K562 (cell line): ENCODE measurements around the gene NCOA4. TPM values are rescaled to one million over a fixed set of nuclear protein-coding genes. Genes with fewer than 3 reads are reported as not detected.

Experiments used
- ARID1B ChIP-seq: fragments of 450-650 bp; IDR thresholded peaks from 2 replicates; pipeline ENCODE4 v1.6.1; 2016; ENCODE audit warnings: antibody characterized with exemption, mild to moderate bottlenecking, inconsistent platforms
- BRCA1 ChIP-seq, 2 experiments: fragments of 450-650 bp in 1 of 2; sonication (generic) in 1 of 2; formaldehyde crosslinking in 1 of 2; IDR thresholded peaks; 2 replicates each; pipeline versions ENCODE4 v1.5.0 to v1.6.1; 2017 to 2020; ENCODE audit warnings: mild to moderate bottlenecking in 1 of 2, missing genetic modification reagents in 1 of 2
- CBFA2T3 ChIP-seq: fragments of 450-650 bp; IDR thresholded peaks from 2 replicates; pipeline ENCODE4 v1.6.1; 2017
- CEBPB ChIP-seq: fragments of 450-650 bp; IDR thresholded peaks from 2 replicates; pipeline ENCODE4 v1.6.1; 2016; ENCODE audit warnings: missing genetic modification characterization, missing compliant biosample characterization
- CEBPG ChIP-seq, 3 experiments: fragments of 200-800 bp in 1 of 3; sonication (Bioruptor generic) in 1 of 3; sonication (generic) in 1 of 3; formaldehyde crosslinking in 1 of 3; IDR thresholded peaks in 2 of 3; conservative IDR thresholded peaks in 1 of 3; 2 replicates each; pipeline versions ENCODE4 v1.6.1 to v1.8.0; 2016 to 2022; ENCODE audit warnings: missing compliant biosample characterization in 2 of 3, missing genetic modification characterization in 2 of 3, mild to moderate bottlenecking in 1 of 3, missing genetic modification reagents in 1 of 3
- CXXC5 ChIP-seq: fragments of 250-450 bp; sonication (Bioruptor Pico); IDR thresholded peaks from 2 replicates; pipeline ENCODE4 v1.8.0; 2022; ENCODE audit warnings: inconsistent platforms, mild to moderate bottlenecking, moderate library complexity
- KDM1A ChIP-seq, 2 experiments: fragments of 450-650 bp; IDR thresholded peaks; 2 replicates each; pipeline ENCODE4 v1.6.1; 2016; ENCODE audit warnings: mild to moderate bottlenecking in 2 of 2
- MTA2 ChIP-seq: fragments of 450-650 bp; IDR thresholded peaks from 2 replicates; pipeline ENCODE4 v1.6.1; 2016; ENCODE audit warnings: low read depth
- MYC ChIP-seq, 2 experiments: fragments of 250-450 bp in 1 of 2; sonication (Bioruptor Pico) in 1 of 2; IDR thresholded peaks; 2 replicates each; pipeline versions ENCODE4 v1.5.1 to v1.6.1; 2012 to 2021; ENCODE audit warnings: low read depth in 2 of 2, borderline replicate concordance in 1 of 2, improper control_type of control experiment in 1 of 2, low read length in 1 of 2, mild to moderate bottlenecking in 1 of 2, moderate library complexity in 1 of 2
- NCOR1 ChIP-seq: fragments of 450-650 bp; IDR thresholded peaks from 2 replicates; pipeline ENCODE4 v1.6.1; 2016; ENCODE audit warnings: mild to moderate bottlenecking, moderate library complexity
- RBM34 ChIP-seq: fragments of 200-400 bp; formaldehyde crosslinking; IDR thresholded peaks from 2 replicates; pipeline ENCODE4 v1.6.1; 2018; ENCODE audit warnings: low read length, borderline replicate concordance; ENCODE audit not compliant: insufficient read depth
- RCOR1 ChIP-seq, 2 experiments: IDR thresholded peaks; 2 replicates each; pipeline ENCODE4 v1.6.1; 2012; ENCODE audit warnings: low read depth in 2 of 2, low read length in 2 of 2, borderline replicate concordance in 1 of 2, improper control_type of control experiment in 1 of 2
- SMAD4 ChIP-seq: fragments of 250-450 bp; sonication (Bioruptor Pico); conservative IDR thresholded peaks from 2 replicates; pipeline ENCODE4 v1.8.0; 2021; ENCODE audit warnings: inconsistent platforms, mild to moderate bottlenecking, moderate library complexity
- SMARCC2 ChIP-seq: fragments of 450-650 bp; IDR thresholded peaks from 2 replicates; pipeline ENCODE4 v1.6.1; 2017; ENCODE audit warnings: antibody characterized with exemption, moderate library complexity, mild to moderate bottlenecking, low read depth
- SRSF9 ChIP-seq: fragments of 200-400 bp; formaldehyde crosslinking; IDR thresholded peaks from 2 replicates; pipeline ENCODE4 v1.6.1; 2017; ENCODE audit warnings: low read depth, low read length, borderline replicate concordance
- TBL1XR1 ChIP-seq, 2 experiments: IDR thresholded peaks; 2 replicates each; pipeline ENCODE4 v1.6.1; 2012; ENCODE audit warnings: improper control_type of control experiment in 2 of 2, low read length in 2 of 2, mild to moderate bottlenecking in 1 of 2
- TEAD4 ChIP-seq, 2 experiments: sonication (generic) in 1 of 2; formaldehyde crosslinking in 1 of 2; IDR thresholded peaks; 2 replicates each; pipeline versions ENCODE4 v1.6.1 to v1.8.0; 2012 to 2022; ENCODE audit warnings: borderline replicate concordance in 1 of 2, inconsistent platforms in 1 of 2, low read length in 1 of 2, mild to moderate bottlenecking in 1 of 2, missing genetic modification reagents in 1 of 2
- ZC3H4 ChIP-seq: sonication (generic); formaldehyde crosslinking; IDR thresholded peaks from 2 replicates; pipeline ENCODE4 v1.9.0; 2021; ENCODE audit warnings: missing genetic modification reagents, borderline replicate concordance
- polyA plus RNA-seq, 8 experiments: library from polyadenylated mRNA; depleted of rRNA in 4 of 8; stranded (reverse) in 5 of 8; unstranded in 3 of 8; fragments of >200 nt; fragmentation: Nextera tagmentation in 2 of 8; fragmentation: Illumina TruSeq in 1 of 8; extraction: Ambion mirVana in 2 of 8; extraction: Trizol in 1 of 8; gene quantifications; 2 replicates each; pipeline versions ENCODE4 v1.2.1 to v1.2.3, GENCODE V29; 2011 to 2014; ENCODE audit warnings: inconsistent platforms in 1 of 8, missing spikeins in 1 of 8
- total RNA-seq, 7 experiments: library from RNA; depleted of rRNA in 6 of 7; stranded (reverse); fragments of >200 nt in 6 of 7; fragmentation: Illumina TruSeq in 2 of 7; extraction: Trizol in 2 of 7; gene quantifications; 2 replicates each; pipeline versions ENCODE4 v1.2.1 to v1.2.3, GENCODE V29; 2011 to 2021; ENCODE audit warnings: low replicate concordance in 1 of 7
- TF ChIP-seq, protein P1 (sequence below): fragments of 450-650 bp; IDR thresholded peaks from 2 replicates; pipeline ENCODE4 v1.7.1; 2018; ENCODE audit warnings: mild to moderate bottlenecking, low read depth; ENCODE audit not compliant: partially characterized antibody
- TF ChIP-seq, protein P2 (sequence below), 2 experiments: fragments of 200-800 bp in 1 of 2; sonication (Bioruptor generic) in 1 of 2; sonication (generic) in 1 of 2; formaldehyde crosslinking in 1 of 2; IDR thresholded peaks in 1 of 2; conservative IDR thresholded peaks in 1 of 2; 2 replicates each; pipeline versions ENCODE4 v1.5.0 to v1.6.1; 2016 to 2020; ENCODE audit warnings: missing compliant biosample characterization in 1 of 2, missing genetic modification characterization in 1 of 2, missing genetic modification reagents in 1 of 2
- TF ChIP-seq, protein P3 (sequence below): fragments of 250-450 bp; sonication (Bioruptor Pico); IDR thresholded peaks from 2 replicates; pipeline ENCODE4 v1.8.0; 2021; ENCODE audit warnings: borderline replicate concordance, mild to moderate bottlenecking, moderate library complexity; ENCODE audit not compliant: poor library complexity, severe bottlenecking

The NCOA4 gene
- total and polyA plus RNA-seq, 9 of the 15 experiments (the other 6 are each of a cell fraction or from before 2014, with no cell fraction given): 89.8 to 283 (median 181) TPM

DNA sequence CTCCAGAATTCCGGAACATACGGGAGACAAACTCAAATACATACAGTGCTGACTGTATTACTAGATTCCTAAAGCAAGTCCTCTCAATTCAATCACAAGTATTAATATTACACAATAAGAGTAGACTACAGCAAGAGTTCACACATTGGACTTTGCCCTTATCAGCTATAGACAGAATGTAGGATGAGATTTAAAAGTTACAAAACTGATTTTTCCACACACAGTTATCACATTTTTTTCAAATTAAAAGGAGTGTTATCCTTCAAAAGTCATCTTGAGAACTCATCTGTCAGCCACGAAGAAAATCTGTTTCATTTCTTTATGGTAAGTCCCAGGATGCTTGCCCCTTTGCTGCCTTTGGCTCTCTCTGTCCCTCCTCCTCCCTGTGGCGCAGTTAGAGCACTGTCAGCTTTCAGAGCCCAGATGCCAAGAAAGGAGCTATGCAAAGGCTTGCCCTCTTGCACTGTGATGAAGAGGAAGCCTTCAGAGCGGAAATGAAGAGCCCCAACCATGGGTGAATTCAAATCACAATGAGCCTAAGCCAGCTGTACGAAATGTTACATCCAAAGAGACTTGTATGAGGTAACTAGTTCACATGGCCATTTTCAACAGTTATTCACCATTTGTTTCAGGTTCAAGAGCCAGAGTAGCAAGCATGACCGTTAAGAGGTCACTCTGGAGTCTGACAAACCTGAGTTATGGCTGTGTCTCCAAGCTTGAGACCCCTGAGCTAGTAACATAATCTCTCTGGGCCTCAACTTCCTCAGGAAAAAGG lies 10.7 kb downstream of the NCOA4 start (continued):
- peak; percentile 65 for TF ChIP-seq NCOR1
- TF ChIP-seq ARID1B: peak; percentile 72
- TF ChIP-seq, protein P1, sequence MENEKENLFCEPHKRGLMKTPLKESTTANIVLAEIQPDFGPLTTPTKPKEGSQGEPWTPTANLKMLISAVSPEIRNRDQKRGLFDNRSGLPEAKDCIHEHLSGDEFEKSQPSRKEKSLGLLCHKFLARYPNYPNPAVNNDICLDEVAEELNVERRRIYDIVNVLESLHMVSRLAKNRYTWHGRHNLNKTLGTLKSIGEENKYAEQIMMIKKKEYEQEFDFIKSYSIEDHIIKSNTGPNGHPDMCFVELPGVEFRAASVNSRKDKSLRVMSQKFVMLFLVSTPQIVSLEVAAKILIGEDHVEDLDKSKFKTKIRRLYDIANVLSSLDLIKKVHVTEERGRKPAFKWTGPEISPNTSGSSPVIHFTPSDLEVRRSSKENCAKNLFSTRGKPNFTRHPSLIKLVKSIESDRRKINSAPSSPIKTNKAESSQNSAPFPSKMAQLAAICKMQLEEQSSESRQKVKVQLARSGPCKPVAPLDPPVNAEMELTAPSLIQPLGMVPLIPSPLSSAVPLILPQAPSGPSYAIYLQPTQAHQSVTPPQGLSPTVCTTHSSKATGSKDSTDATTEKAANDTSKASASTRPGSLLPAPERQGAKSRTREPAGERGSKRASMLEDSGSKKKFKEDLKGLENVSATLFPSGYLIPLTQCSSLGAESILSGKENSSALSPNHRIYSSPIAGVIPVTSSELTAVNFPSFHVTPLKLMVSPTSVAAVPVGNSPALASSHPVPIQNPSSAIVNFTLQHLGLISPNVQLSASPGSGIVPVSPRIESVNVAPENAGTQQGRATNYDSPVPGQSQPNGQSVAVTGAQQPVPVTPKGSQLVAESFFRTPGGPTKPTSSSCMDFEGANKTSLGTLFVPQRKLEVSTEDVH: no peak
- TF ChIP-seq RCOR1 (IDR thresholded peaks at IDR 0.05; ENCODE audit: borderline replicate concordance in 1 of 2, low read depth in 2 of 2, low read length in 2 of 2): peak; percentile 80 to 98
- TF ChIP-seq KDM1A (IDR thresholded peaks at IDR 0.05): peak; percentile 97
- no peak for TF ChIP-seq RBM34
- TF ChIP-seq, protein P2, sequence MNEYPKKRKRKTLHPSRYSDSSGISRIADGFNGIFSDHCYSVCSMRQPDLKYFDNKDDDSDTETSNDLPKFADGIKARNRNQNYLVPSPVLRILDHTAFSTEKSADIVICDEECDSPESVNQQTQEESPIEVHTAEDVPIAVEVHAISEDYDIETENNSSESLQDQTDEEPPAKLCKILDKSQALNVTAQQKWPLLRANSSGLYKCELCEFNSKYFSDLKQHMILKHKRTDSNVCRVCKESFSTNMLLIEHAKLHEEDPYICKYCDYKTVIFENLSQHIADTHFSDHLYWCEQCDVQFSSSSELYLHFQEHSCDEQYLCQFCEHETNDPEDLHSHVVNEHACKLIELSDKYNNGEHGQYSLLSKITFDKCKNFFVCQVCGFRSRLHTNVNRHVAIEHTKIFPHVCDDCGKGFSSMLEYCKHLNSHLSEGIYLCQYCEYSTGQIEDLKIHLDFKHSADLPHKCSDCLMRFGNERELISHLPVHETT (CRISPR knock-in tag; conservative IDR thresholded peaks at IDR 0.05 in 1 of 2, IDR thresholded peaks at IDR 0.05 in 1 of 2): no peak
- peak; percentile 28 for TF ChIP-seq CXXC5
- no peak for TF ChIP-seq CEBPG (CRISPR knock-in tag; IDR thresholded peaks at IDR 0.05)
- peak; percentile 53 to 75; a peak in 2 of 4 replicates for TF ChIP-seq CEBPG (tag; conservative IDR thresholded peaks at IDR 0.05 in 1 of 2, IDR thresholded peaks at IDR 0.05 in 1 of 2)
- TF ChIP-seq CBFA2T3: peak; percentile 87
- TF ChIP-seq MYC (IDR thresholded peaks at IDR 0.05; ENCODE audit: low read depth, low read length): no peak
- TF ChIP-seq MYC (CRISPR knock-in tag; IDR thresholded peaks at IDR 0.05; ENCODE audit: borderline replicate concordance, low read depth): no peak
- TF ChIP-seq CEBPB: peak; percentile 92
- no peak for TF ChIP-seq ZC3H4
- TF ChIP-seq BRCA1 (IDR thresholded peaks at IDR 0.05): no peak
- 0 out of 2 replicates have a peak, but pooled peaks have one; percentile 19 for TF ChIP-seq BRCA1 (CRISPR knock-in tag; IDR thresholded peaks at IDR 0.05)
- TF ChIP-seq SMARCC2: no peak; the same call in 1 of the 2 replicates
- TF ChIP-seq MTA2: peak; percentile 57; the same call in 1 of the 2 replicates
- TF ChIP-seq, protein P3, sequence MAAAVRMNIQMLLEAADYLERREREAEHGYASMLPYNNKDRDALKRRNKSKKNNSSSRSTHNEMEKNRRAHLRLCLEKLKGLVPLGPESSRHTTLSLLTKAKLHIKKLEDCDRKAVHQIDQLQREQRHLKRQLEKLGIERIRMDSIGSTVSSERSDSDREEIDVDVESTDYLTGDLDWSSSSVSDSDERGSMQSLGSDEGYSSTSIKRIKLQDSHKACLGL (CRISPR knock-in tag): no peak
- peak; percentile 57 for TF ChIP-seq SMAD4 (CRISPR knock-in tag)
- TF ChIP-seq SRSF9: no peak
- 0 out of 4 replicates have a peak, but pooled peaks of 1 of the 2 experiments have one; percentile 17 for TF ChIP-seq TBL1XR1 (IDR thresholded peaks at IDR 0.05; ENCODE audit: low read length in 2 of 2)
- TF ChIP-seq TEAD4 (IDR thresholded peaks at IDR 0.05; ENCODE audit: low read length): peak; percentile 83
- TF ChIP-seq TEAD4 (CRISPR knock-in tag; IDR thresholded peaks at IDR 0.05; ENCODE audit: borderline replicate concordance): no peak
